ENCODE results near the gene APOA1. TPM values are rescaled to one million over a fixed set of nuclear protein-coding genes. Genes with fewer than 3 reads are reported as not detected.

The APOA1 gene
- total RNA-seq, 1 donor from 2014 or later: 2.7 TPM

- TF ChIP-seq EZH2phosphoT487 (IDR thresholded peaks at IDR 0.05) (no peak), EZH2 (IDR thresholded peaks at IDR 0.05) (no peak), CTCF (IDR thresholded peaks at IDR 0.05) (no peak)
- no peak overlapping the region for H3K4me3 ChIP-seq
- Mint-ChIP-seq H3K4me3 (no peak overlapping the region), H3K4me1 (no peaks in the 10 kb centered on the region), H3K27me3 (ENCODE audit: insufficient read depth, low read depth) (peaks cover 2% of the 10 kb centered on the region), H3K27ac (no peak overlapping the region), H3K9me3 (no peaks in the 10 kb centered on the region), H3K36me3 (peaks cover 40% of the 10 kb centered on the region)
- H3K36me3 ChIP-seq: peaks cover 5% of the 10 kb centered on the region
- no peaks in the 10 kb centered on the region for H3K27me3 ChIP-seq
- no peaks in the 10 kb centered on the region for H3K9me3 ChIP-seq (ENCODE audit: low read depth)
- no peak overlapping the region for H3K4me2 ChIP-seq
- H3K79me2 ChIP-seq (ENCODE audit: low read depth): no peaks in the 10 kb centered on the region
- H3K27ac ChIP-seq: no peak overlapping the region
- H4K20me1 ChIP-seq (ENCODE audit: low read depth): no peaks in the 10 kb centered on the region
- no peaks in the 10 kb centered on the region for H3K4me1 ChIP-seq
- no peak overlapping the region for H2AFZ ChIP-seq (replicated peaks)
- H3K9ac ChIP-seq: no peak overlapping the region
- H3F3A ChIP-seq (ENCODE audit: low read depth): no peaks in the 10 kb centered on the region
- DNase-seq (ENCODE audit: low spot score): no peak
Observed at GRCh38 chr11:116857936-116858335, 20.5 kb upstream of the APOA1 start.

- H3K9ac ChIP-seq: no peak overlapping the region
- no peaks in the 10 kb centered on the region for H3K4me1 Mint-ChIP-seq
- peaks cover 5% of the 10 kb centered on the region for H3K36me3 ChIP-seq
- H3K4me3 Mint-ChIP-seq: no peak overlapping the region
- H3K9me3 ChIP-seq (ENCODE audit: low read depth): no peaks in the 10 kb centered on the region
- H4K20me1 ChIP-seq (ENCODE audit: low read depth): no peaks in the 10 kb centered on the region
- H3K79me2 ChIP-seq (ENCODE audit: low read depth): no peaks in the 10 kb centered on the region
- no peaks in the 10 kb centered on the region for H3K4me1 ChIP-seq
- no peak overlapping the region for H3K4me3 ChIP-seq
- peaks cover 40% of the 10 kb centered on the region for H3K36me3 Mint-ChIP-seq
- no peaks in the 10 kb centered on the region for H3F3A ChIP-seq (ENCODE audit: low read depth)
- no peak for DNase-seq (ENCODE audit: low spot score)
- H3K27me3 Mint-ChIP-seq (ENCODE audit: insufficient read depth, low read depth): peaks cover 2% of the 10 kb centered on the region
- no peak overlapping the region for H3K27ac ChIP-seq
- H3K4me2 ChIP-seq: no peak overlapping the region
- no peak overlapping the region for H3K27ac Mint-ChIP-seq
- H2AFZ ChIP-seq (replicated peaks): no peak overlapping the region
- no peaks in the 10 kb centered on the region for H3K27me3 ChIP-seq
- no peak for TF ChIP-seq EZH2 (IDR thresholded peaks at IDR 0.05)
- no peaks in the 10 kb centered on the region for H3K9me3 Mint-ChIP-seq
Observed at GRCh38 chr11:116857316-116857715, 19.9 kb upstream of the APOA1 start.

GRCh38 chr11:116856423-116856822 lies 19.0 kb upstream of the APOA1 start:
- H3K27ac ChIP-seq: no peak overlapping the region
- H3K36me3 Mint-ChIP-seq: peaks cover 34% of the 10 kb centered on the region
- H3K27ac Mint-ChIP-seq: no peak overlapping the region

More at GRCh38 chr11:116856423-116856822, 19.0 kb upstream of the APOA1 start:
- H3K9me3 ChIP-seq (ENCODE audit: low read depth): no peaks in the 10 kb centered on the region
- no peaks in the 10 kb centered on the region for H3K79me2 ChIP-seq (ENCODE audit: low read depth)
- Mint-ChIP-seq H3K9me3 (no peaks in the 10 kb centered on the region), H3K4me3 (no peak overlapping the region), H3K4me1 (no peaks in the 10 kb centered on the region), H3K27me3 (ENCODE audit: insufficient read depth, low read depth) (peaks cover 2% of the 10 kb centered on the region)
- no peak overlapping the region for H3K4me3 ChIP-seq
- TF ChIP-seq EZH2phosphoT487 (IDR thresholded peaks at IDR 0.05): no peak
- TF ChIP-seq CTCF (IDR thresholded peaks at IDR 0.05): no peak
- TF ChIP-seq EZH2 (IDR thresholded peaks at IDR 0.05): no peak
- H3K4me1 ChIP-seq: no peaks in the 10 kb centered on the region
- H3K9ac ChIP-seq: no peak overlapping the region
- no peaks in the 10 kb centered on the region for H3K27me3 ChIP-seq
- H3F3A ChIP-seq (ENCODE audit: low read depth): no peaks in the 10 kb centered on the region
- H2AFZ ChIP-seq (replicated peaks): no peak overlapping the region
- peaks cover 5% of the 10 kb centered on the region for H3K36me3 ChIP-seq
- no peaks in the 10 kb centered on the region for H4K20me1 ChIP-seq (ENCODE audit: low read depth)
- H3K4me2 ChIP-seq: no peak overlapping the region
- DNase-seq (ENCODE audit: low spot score): no peak
